Mucosa of rectum (tissue), 2 donors: ENCODE data around the gene CASQ2.

Experiments
- H3K27ac ChIP-seq, 2 donors: one replicate each; pipeline ENCODE4 v1.7.0; 2013; ENCODE audit warnings: inconsistent platforms in 2 of 2, low read depth in 2 of 2, low read length in 2 of 2
- H3K27me3 ChIP-seq, 2 donors: one replicate each; pipeline ENCODE4 v1.7.0; 2013; ENCODE audit warnings: low read length in 2 of 2; ENCODE audit not compliant: control insufficient read depth in 2 of 2, insufficient read depth in 2 of 2
- H3K36me3 ChIP-seq, 2 donors: one replicate each; pipeline ENCODE4 v1.7.0; 2013; ENCODE audit warnings: low read length in 2 of 2; ENCODE audit not compliant: control insufficient read depth in 2 of 2, insufficient read depth in 2 of 2
- H3K4me1 ChIP-seq, 2 donors: one replicate each; pipeline ENCODE4 v1.7.0; 2013; ENCODE audit warnings: low read length in 2 of 2, mild to moderate bottlenecking in 1 of 2; ENCODE audit not compliant: control insufficient read depth in 2 of 2, insufficient read depth in 2 of 2
- H3K4me3 ChIP-seq, 2 donors: one replicate each; pipeline ENCODE4 v1.7.0; 2013; ENCODE audit warnings: low read length in 2 of 2
- H3K9ac ChIP-seq, 2 donors: one replicate each; pipeline ENCODE4 v1.7.0; 2013; ENCODE audit warnings: low read length in 2 of 2, low read depth in 1 of 2, mild to moderate bottlenecking in 1 of 2
- H3K9me3 ChIP-seq, 2 donors: one replicate each; pipeline ENCODE4 v1.7.0; 2013; ENCODE audit warnings: low read length in 2 of 2; ENCODE audit not compliant: control insufficient read depth in 2 of 2
- donor health status: healthy.
- donor health status: Normal muscosa, but diverticular disease.

The CASQ2 gene

GRCh38 chr1:115670476-115671175 lies 97.9 kb downstream of the CASQ2 start:
- no peaks in the 10 kb centered on the region for H3K27me3 ChIP-seq
- peaks cover 24 to 28% of the 10 kb centered on the region in 2 donors for H3K4me1 ChIP-seq
- H3K9me3 ChIP-seq = no peaks in the 10 kb centered on the region
- H3K27ac ChIP-seq = peak overlapping the region; percentile 74
- H3K9ac ChIP-seq = peak overlapping the region in 1 of 2 donors; percentile 53
- H3K36me3 ChIP-seq = peaks cover 13 to 15% of the 10 kb centered on the region in 2 donors
- H3K4me3 ChIP-seq = no peak overlapping the region

GRCh38 chr1:115669886-115670285 lies 98.6 kb downstream of the CASQ2 start:
- H3K27me3 ChIP-seq = no peaks in the 10 kb centered on the region
- H3K9me3 ChIP-seq = no peaks in the 10 kb centered on the region
- H3K4me3 ChIP-seq = no peak overlapping the region
- peaks cover 28 to 29% of the 10 kb centered on the region in 2 donors for H3K4me1 ChIP-seq
- peaks cover 19 to 21% of the 10 kb centered on the region in 2 donors for H3K36me3 ChIP-seq
- H3K9ac ChIP-seq = no peak overlapping the region
- peak overlapping the region in 1 of 2 donors; percentile 74 for H3K27ac ChIP-seq

GRCh38 chr1:115669002-115669673 lies 99.4 kb downstream of the CASQ2 start:
- Histone ChIP-seq H3K4me1 (peaks cover 25 to 29% of the 10 kb centered on the region in 2 donors), H3K27ac (no peak overlapping the region), H3K9ac (no peak overlapping the region), H3K36me3 (peaks cover 23 to 27% of the 10 kb centered on the region in 2 donors), H3K4me3 (no peak overlapping the region), H3K9me3 (no peaks in the 10 kb centered on the region), H3K27me3 (no peaks in the 10 kb centered on the region)

- Histone ChIP-seq H3K36me3 (peaks cover 29 to 32% of the 10 kb centered on the region in 2 donors), H3K27me3 (no peaks in the 10 kb centered on the region), H3K27ac (no peak overlapping the region), H3K4me1 (peaks cover 25 to 29% of the 10 kb centered on the region in 2 donors), H3K9ac (no peak overlapping the region), H3K9me3 (no peaks in the 10 kb centered on the region), H3K4me3 (no peak overlapping the region)
Measured at GRCh38 chr1:115668579-115668978, 99.9 kb downstream of the CASQ2 start.

GRCh38 chr1:115666702-115667101 lies 101.8 kb downstream of the CASQ2 start:
- H3K4me3 ChIP-seq = no peak overlapping the region
- H3K4me1 ChIP-seq = peaks cover 18 to 23% of the 10 kb centered on the region in 2 donors
- no peak overlapping the region for H3K27ac ChIP-seq
- no peak overlapping the region for H3K9ac ChIP-seq
- H3K36me3 ChIP-seq = peaks cover 30 to 39% of the 10 kb centered on the region in 2 donors
- no peaks in the 10 kb centered on the region for H3K9me3 ChIP-seq
- H3K27me3 ChIP-seq = no peaks in the 10 kb centered on the region

- peaks cover 15 to 19% of the 10 kb centered on the region in 2 donors for H3K4me1 ChIP-seq
- H3K4me3 ChIP-seq = no peak overlapping the region
- H3K9me3 ChIP-seq = no peaks in the 10 kb centered on the region
- H3K27me3 ChIP-seq = no peaks in the 10 kb centered on the region
- H3K9ac ChIP-seq = no peak overlapping the region
- H3K36me3 ChIP-seq = peaks cover 30 to 39% of the 10 kb centered on the region in 2 donors
- H3K27ac ChIP-seq = no peak overlapping the region
Measured at GRCh38 chr1:115666206-115666605, 102.3 kb downstream of the CASQ2 start.

- no peaks in the 10 kb centered on the region for H3K27me3 ChIP-seq
- H3K9me3 ChIP-seq = no peaks in the 10 kb centered on the region
- H3K4me3 ChIP-seq = no peak overlapping the region
- no peak overlapping the region for H3K9ac ChIP-seq
- H3K4me1 ChIP-seq = peaks cover 8 to 12% of the 10 kb centered on the region in 2 donors
- peaks cover 35 to 45% of the 10 kb centered on the region in 2 donors for H3K36me3 ChIP-seq
- H3K27ac ChIP-seq = no peak overlapping the region
Measured at GRCh38 chr1:115665319-115666096, 103.0 kb downstream of the CASQ2 start.

- no peaks in the 10 kb centered on the region for H3K27me3 ChIP-seq
- no peaks in the 10 kb centered on the region for H3K9me3 ChIP-seq
- H3K27ac ChIP-seq = no peak overlapping the region
- H3K9ac ChIP-seq = no peak overlapping the region
- no peak overlapping the region for H3K4me3 ChIP-seq
- H3K36me3 ChIP-seq = peaks cover 41 to 48% of the 10 kb centered on the region in 2 donors
- peaks cover 0 to 5% of the 10 kb centered on the region in 2 donors for H3K4me1 ChIP-seq
Measured at GRCh38 chr1:115661157-115661556, 107.4 kb downstream of the CASQ2 start.

GRCh38 chr1:115660151-115660550 lies 108.4 kb downstream of the CASQ2 start:
- no peak overlapping the region for H3K27ac ChIP-seq
- H3K4me3 ChIP-seq = no peak overlapping the region

GRCh38 chr1:115658646-115659045 lies 109.9 kb downstream of the CASQ2 start:
- Histone ChIP-seq H3K4me3 (no peak overlapping the region), H3K9me3 (no peaks in the 10 kb centered on the region)

More at GRCh38 chr1:115660151-115660550, 108.4 kb downstream of the CASQ2 start:
- no peak overlapping the region for H3K9ac ChIP-seq
- H3K4me1 ChIP-seq = peaks cover 0 to 3% of the 10 kb centered on the region in 2 donors
- peaks cover 35 to 47% of the 10 kb centered on the region in 2 donors for H3K36me3 ChIP-seq
- no peaks in the 10 kb centered on the region for H3K9me3 ChIP-seq
- H3K27me3 ChIP-seq = no peaks in the 10 kb centered on the region

More at GRCh38 chr1:115658646-115659045, 109.9 kb downstream of the CASQ2 start:
- Histone ChIP-seq H3K27me3 (no peaks in the 10 kb centered on the region), H3K4me1 (no peaks in the 10 kb centered on the region), H3K36me3 (peaks cover 28 to 33% of the 10 kb centered on the region in 2 donors), H3K27ac (no peak overlapping the region), H3K9ac (no peak overlapping the region)
